ENCODE results near the gene PTPRM.

GRCh38 chr18:7918701-7919100 lies 351.6 kb downstream of the PTPRM start:
- TF ChIP-seq CTCF (IDR thresholded peaks at IDR 0.05): no peak
- no peak for TF ChIP-seq POLR2A (IDR thresholded peaks at IDR 0.05)
